Measurements from ENCODE around the gene ITIH3. TPM values are rescaled to one million over a fixed set of nuclear protein-coding genes. Genes with fewer than 3 reads are reported as not detected.

ITIH3 gene
- total and polyA plus RNA-seq, 10 of the 15 experiments (the other 5 are each of a cell fraction or from before 2014, with no cell fraction given): 0.07 to 0.17 (median 0.15) TPM; not detected in 7

GRCh38 chr3:52820736-52821135 is 26.1 kb downstream of the ITIH3 start:
- H3K4me2 ChIP-seq (ENCODE audit: control insufficient read depth, insufficient read depth): no peak overlapping the region
- H3K4me1 ChIP-seq (ENCODE audit: control insufficient read depth, insufficient read depth, low read length): no peaks in the 10 kb centered on the region
- 49% methylated on average over 11 of the region's 11 CpGs for WGBS (ENCODE audit: insufficient coverage, insufficient replicate concordance, low lambda C conversion rate, missing lambda C conversion rate)
- in situ Hi-C loops (cut with MboI) (no loop called here), intact Hi-C loops (cut with micrococcal nuclease; ENCODE audit: unreplicated experiment) (loop anchor here (1.0 kb wide), 1 partner anchor 78 kb away; no protein-coding TSS in a partner anchor)
- no peak for FAIRE-seq
- H3K36me3 ChIP-seq (ENCODE audit: control insufficient read depth in 2 of 2, insufficient read depth in 2 of 2, low read length in 1 of 2): no peaks in the 10 kb centered on the region
- no peak overlapping the region for H3K27ac ChIP-seq (ENCODE audit: control insufficient read depth, insufficient read depth)
- no peaks in the 10 kb centered on the region for H3K9me3 ChIP-seq (replicated peaks; ENCODE audit: control insufficient read depth, insufficient read depth, low read length)
- H3K79me2 ChIP-seq (ENCODE audit: control insufficient read depth, insufficient read depth, low read length): no peaks in the 10 kb centered on the region
- ChIA-PET POLR2A (no interaction called here), SMC1A (ENCODE audit: uncharacterized antibody, unreplicated experiment) (interaction anchor here (1.1 to 1.5 kb wide), 4 partner anchors 30 to 81 kb away, joined by 3 to 5 read pairs (median 4); no protein-coding TSS in a partner anchor), RAD21 (ENCODE audit: unreplicated experiment) (interaction anchor here (1.3 to 2.2 kb wide), 3 partner anchors 41 to 79 kb away, joined by 5 to 8 read pairs (median 5); no protein-coding TSS in a partner anchor), CTCF (interaction anchor here (0.6 to 2.6 kb wide), 21 partner anchors 9 to 344 kb away, joined by 3 to 25 read pairs (median 4); partner anchors contain the start of gene MUSTN1)
- no peak overlapping the region for H3K9ac ChIP-seq (ENCODE audit: control insufficient read depth, insufficient read depth, low read length)
- ATAC-seq: peak; percentile 85
- H3K4me3 ChIP-seq: no peak overlapping the region
- no peak overlapping the region for H2AFZ ChIP-seq (ENCODE audit: control insufficient read depth, low read depth, low read length)
- H3K27me3 ChIP-seq (replicated peaks in 1 of 2; ENCODE audit: control insufficient read depth in 2 of 2, insufficient read depth in 2 of 2, low read length in 1 of 2): no peaks in the 10 kb centered on the region
- TF ChIP-seq SMC3 (IDR thresholded peaks at IDR 0.05; ENCODE audit: borderline replicate concordance, low read length) (peak; percentile 49; the same call in 1 of the 2 replicates), BHLHE40 (IDR thresholded peaks at IDR 0.05; ENCODE audit: borderline replicate concordance in 1 of 2, low read depth in 2 of 2, low read length in 1 of 2) (0 out of 4 replicates have a peak, but pooled peaks of 1 of the 2 experiments have one; percentile 23), ZNF207 (IDR thresholded peaks at IDR 0.05; ENCODE audit: borderline replicate concordance) (no peak), SPI1 (IDR thresholded peaks at IDR 0.05; ENCODE audit: borderline replicate concordance, insufficient read depth, low read depth, low read length) (no peak), FOXK2 (IDR thresholded peaks at IDR 0.05) (no peak), RAD21 (IDR thresholded peaks at IDR 0.05; ENCODE audit: insufficient read depth, low read depth, low read length) (peak; percentile 54)
- TF ChIP-seq, protein P1, sequence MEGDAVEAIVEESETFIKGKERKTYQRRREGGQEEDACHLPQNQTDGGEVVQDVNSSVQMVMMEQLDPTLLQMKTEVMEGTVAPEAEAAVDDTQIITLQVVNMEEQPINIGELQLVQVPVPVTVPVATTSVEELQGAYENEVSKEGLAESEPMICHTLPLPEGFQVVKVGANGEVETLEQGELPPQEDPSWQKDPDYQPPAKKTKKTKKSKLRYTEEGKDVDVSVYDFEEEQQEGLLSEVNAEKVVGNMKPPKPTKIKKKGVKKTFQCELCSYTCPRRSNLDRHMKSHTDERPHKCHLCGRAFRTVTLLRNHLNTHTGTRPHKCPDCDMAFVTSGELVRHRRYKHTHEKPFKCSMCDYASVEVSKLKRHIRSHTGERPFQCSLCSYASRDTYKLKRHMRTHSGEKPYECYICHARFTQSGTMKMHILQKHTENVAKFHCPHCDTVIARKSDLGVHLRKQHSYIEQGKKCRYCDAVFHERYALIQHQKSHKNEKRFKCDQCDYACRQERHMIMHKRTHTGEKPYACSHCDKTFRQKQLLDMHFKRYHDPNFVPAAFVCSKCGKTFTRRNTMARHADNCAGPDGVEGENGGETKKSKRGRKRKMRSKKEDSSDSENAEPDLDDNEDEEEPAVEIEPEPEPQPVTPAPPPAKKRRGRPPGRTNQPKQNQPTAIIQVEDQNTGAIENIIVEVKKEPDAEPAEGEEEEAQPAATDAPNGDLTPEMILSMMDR (IDR thresholded peaks at IDR 0.05 in 2 of 3, conservative IDR thresholded peaks at IDR 0.05 in 1 of 3; ENCODE audit: control insufficient read depth in 2 of 3, extremely low read depth in 1 of 3, insufficient read depth in 1 of 3, low read depth in 3 of 3, low read length in 3 of 3): peak; percentile 52 to 84 (median 66)
- no TSS peak for BruUV-seq (replicated peaks)
- H4K20me1 ChIP-seq (ENCODE audit: control insufficient read depth, insufficient read depth): no peaks in the 10 kb centered on the region
- no peak for DNase-seq (ENCODE audit: low read depth, low spot score)
